SK-N-MC (cell line): ENCODE results near the gene GPR4.

Experiments used
- EZH2 ChIP-seq: fragments of 200-600 bp; sonication (generic); IDR thresholded peaks from one replicate; pipeline ENCODE4 v1.6.1; 2017; ENCODE audit warnings: antibody characterized with exemption
- POLR2AphosphoS5 ChIP-seq: IDR thresholded peaks from 2 replicates; pipeline ENCODE4 v1.6.1; 2012; ENCODE audit warnings: mild to moderate bottlenecking, low read depth, low read length, borderline replicate concordance

DNA sequence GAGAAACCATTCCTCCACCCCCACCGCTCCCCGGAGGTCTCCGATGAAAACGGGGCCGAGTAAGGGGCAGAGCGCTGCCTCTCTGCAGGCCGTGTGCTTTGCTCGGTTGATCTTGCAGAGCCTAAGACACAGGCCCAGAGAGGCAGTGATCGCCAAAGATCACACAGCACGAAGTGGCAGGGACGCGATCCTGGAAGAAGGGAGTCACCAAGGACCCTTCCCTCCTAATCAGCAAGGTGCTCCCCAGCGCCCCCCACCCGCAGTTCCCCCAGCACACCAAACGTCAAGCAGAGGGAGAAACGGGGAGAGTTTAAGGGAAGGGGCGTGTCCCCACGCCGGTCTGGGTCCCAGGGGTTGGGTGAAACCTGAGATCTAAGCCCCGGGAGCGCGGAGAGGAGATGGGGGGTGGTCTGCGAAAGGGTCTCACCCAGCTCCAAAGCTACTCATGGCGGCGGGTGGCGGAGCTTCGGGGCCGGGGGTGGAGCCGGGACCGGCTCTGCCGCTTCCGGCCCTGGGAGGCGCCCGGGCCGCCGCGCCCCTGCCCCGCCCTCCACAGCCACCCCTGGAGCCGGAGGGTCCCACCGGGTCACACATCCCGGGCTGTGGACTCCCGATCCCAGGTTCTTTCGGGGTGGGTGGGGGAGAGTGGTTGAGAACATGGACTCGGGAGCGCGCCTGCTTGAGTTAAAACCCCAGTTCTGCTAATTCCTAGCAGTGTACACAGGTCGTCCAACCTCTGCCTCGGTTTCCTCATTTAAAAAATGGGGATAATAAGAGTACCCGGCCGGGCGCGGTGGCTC lies 37.1 kb upstream of the GPR4 start, which contains the start of gene EML2:
- peak; percentile 64; the same call in 1 of the 2 replicates for TF ChIP-seq POLR2AphosphoS5
- TF ChIP-seq EZH2: no peak
